Calu3 (cell line): ENCODE results near the gene RCAN1. TPM values are rescaled to one million over a fixed set of nuclear protein-coding genes. Genes with fewer than 3 reads are reported as not detected.

ENCODE experiments used
- BruUV-seq: library from RNA; stranded (reverse); fragments of 400-500 nt; replicated peaks from 2 replicates; lab custom pipeline; 2021; lab: Mats Ljungman, UMichigan
- CTCF ChIA-PET: fragments of 300-600 bp; sonication (Branson Sonifier 250); formaldehyde crosslinking; loops from one replicate; lab custom pipeline; 2022; ENCODE audit warnings: antibody characterized with exemption; lab: Charles Lee
- DNase-seq: peaks from one replicate; pipeline ENCODE4 v3.0.0; 2022
- H3K27ac Mint-ChIP-seq: one replicate; pipeline ENCODE4 v1.8.0; 2022; ENCODE audit warnings: mixed read lengths; ENCODE audit not compliant: unreplicated experiment
- H3K27me3 Mint-ChIP-seq: one replicate; pipeline ENCODE4 v1.8.0; 2022; ENCODE audit warnings: mixed read lengths; ENCODE audit not compliant: unreplicated experiment
- H3K36me3 Mint-ChIP-seq: one replicate; pipeline ENCODE4 v1.8.0; 2022; ENCODE audit warnings: mild to moderate bottlenecking, moderate library complexity, mixed read lengths; ENCODE audit not compliant: insufficient read depth, unreplicated experiment
- H3K4me1 Mint-ChIP-seq: one replicate; pipeline ENCODE4 v1.8.0; 2022; ENCODE audit warnings: mild to moderate bottlenecking, low read depth, mixed read lengths; ENCODE audit not compliant: unreplicated experiment
- H3K4me3 Mint-ChIP-seq: one replicate; pipeline ENCODE4 v1.8.0; 2022; ENCODE audit warnings: mild to moderate bottlenecking, low read depth, moderate library complexity, mixed read lengths; ENCODE audit not compliant: unreplicated experiment
- H3K9me3 Mint-ChIP-seq: one replicate; pipeline ENCODE4 v1.8.0; 2022; ENCODE audit warnings: low read depth, mixed read lengths; ENCODE audit not compliant: unreplicated experiment
- intact Hi-C: fragments of 100-400 bp; cut with micrococcal nuclease; formaldehyde crosslinking; loops from one replicate; pipeline ENCODE4 v1.10.0; 2022; ENCODE audit not compliant: unreplicated experiment
- total RNA-seq: library from RNA; stranded (reverse); gene quantifications from 2 replicates; pipeline ENCODE4 v1.2.3, GENCODE V29; 2022
- TF ChIP-seq, protein P1 (sequence below): fragments of 200-600 bp; IDR thresholded peaks from one replicate; pipeline ENCODE4 v1.8.0; 2022; ENCODE audit warnings: antibody characterized with exemption; ENCODE audit not compliant: unreplicated experiment

The RCAN1 gene
- total RNA-seq, 1 experiment from 2014 or later, result 25.4 TPM

DNA sequence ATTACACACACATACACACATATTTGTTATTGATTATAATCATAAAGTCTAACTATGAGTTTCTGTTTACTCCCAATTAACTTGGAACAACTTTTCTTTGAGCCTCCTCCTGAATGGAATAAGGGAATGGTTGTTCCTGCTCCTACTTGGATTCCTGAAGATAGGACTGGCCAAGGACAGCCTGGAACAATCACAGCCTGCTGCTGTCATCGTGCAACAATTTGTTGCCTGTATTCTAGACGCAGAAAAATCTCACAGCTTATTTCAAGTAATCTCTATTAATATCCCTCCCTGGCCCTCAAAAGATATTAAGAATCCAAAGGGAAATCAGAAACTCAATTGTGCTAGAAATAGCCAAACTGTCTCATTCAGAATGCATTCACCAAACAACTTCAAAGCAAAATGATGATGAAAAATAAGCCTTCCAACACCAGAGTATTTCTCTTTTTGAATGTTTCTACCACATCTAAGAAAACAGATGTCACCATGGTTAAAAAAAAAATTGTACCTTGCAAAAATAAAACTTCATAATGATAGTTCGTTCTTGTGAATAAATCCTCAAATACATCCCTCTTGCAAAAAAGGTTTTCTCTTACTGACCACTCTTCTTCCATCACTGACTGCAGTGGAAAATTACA is 30.9 kb downstream of the RCAN1 start:
- no peak for DNase-seq
- Mint-ChIP-seq H3K27ac (no peak overlapping the region), H3K36me3 (no peaks in the 10 kb centered on the region), H3K27me3 (no peaks in the 10 kb centered on the region), H3K9me3 (no peaks in the 10 kb centered on the region), H3K4me1 (peaks cover 9% of the 10 kb centered on the region), H3K4me3 (no peak overlapping the region)
- intact Hi-C loops, result loop anchor here (5.0 kb wide), 1 partner anchor 57 kb away; no protein-coding TSS in a partner anchor
- TF ChIP-seq, protein P1, sequence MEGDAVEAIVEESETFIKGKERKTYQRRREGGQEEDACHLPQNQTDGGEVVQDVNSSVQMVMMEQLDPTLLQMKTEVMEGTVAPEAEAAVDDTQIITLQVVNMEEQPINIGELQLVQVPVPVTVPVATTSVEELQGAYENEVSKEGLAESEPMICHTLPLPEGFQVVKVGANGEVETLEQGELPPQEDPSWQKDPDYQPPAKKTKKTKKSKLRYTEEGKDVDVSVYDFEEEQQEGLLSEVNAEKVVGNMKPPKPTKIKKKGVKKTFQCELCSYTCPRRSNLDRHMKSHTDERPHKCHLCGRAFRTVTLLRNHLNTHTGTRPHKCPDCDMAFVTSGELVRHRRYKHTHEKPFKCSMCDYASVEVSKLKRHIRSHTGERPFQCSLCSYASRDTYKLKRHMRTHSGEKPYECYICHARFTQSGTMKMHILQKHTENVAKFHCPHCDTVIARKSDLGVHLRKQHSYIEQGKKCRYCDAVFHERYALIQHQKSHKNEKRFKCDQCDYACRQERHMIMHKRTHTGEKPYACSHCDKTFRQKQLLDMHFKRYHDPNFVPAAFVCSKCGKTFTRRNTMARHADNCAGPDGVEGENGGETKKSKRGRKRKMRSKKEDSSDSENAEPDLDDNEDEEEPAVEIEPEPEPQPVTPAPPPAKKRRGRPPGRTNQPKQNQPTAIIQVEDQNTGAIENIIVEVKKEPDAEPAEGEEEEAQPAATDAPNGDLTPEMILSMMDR, result no peak
- no TSS peak for BruUV-seq
- CTCF ChIA-PET, result interaction anchor here (1.1 kb wide), 1 partner anchor 66 kb away, joined by 4 read pairs; no protein-coding TSS in a partner anchor

DNA sequence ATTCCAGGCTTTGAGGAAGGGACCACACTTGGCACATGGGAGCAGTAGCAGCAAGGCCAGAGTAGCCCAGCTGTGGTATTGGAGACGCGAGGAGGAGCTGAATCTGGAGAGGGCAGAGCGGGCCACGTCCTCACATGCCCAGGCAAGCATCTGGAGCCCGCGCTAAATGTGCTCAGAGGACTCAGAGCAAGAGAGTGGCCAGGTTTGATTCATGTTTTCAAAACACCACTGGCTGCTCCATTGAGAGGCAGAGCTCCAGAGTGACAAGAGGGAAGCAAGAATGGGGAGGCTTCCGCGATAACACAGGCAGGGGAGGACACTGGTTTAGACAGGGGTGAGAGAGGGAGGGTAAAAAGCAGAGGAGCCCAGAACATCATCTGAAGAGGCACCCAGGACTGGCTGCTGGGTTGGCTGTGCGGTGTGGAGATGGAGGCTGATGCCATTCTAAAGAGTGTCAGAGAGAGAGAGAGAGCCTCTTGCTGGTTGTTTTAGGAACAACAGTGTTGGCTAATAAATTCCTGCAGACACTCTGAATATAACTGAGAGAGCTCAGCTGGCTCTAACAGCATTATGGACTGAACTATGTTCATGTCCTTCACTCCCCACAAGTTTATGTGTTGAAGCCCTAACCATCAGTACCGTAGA is 32.3 kb downstream of the RCAN1 start:
- no peaks in the 10 kb centered on the region for H3K27me3 Mint-ChIP-seq
- TF ChIP-seq, protein P1, result no peak
- no peaks in the 10 kb centered on the region for H3K36me3 Mint-ChIP-seq
- intact Hi-C loops, result loop anchor here (1.0 to 5.0 kb wide), 2 partner anchors 55 to 72 kb away; no protein-coding TSS in a partner anchor
- BruUV-seq, result no TSS peak
- DNase-seq, result peak; percentile 34
- CTCF ChIA-PET, result interaction anchor here (0.9 to 1.6 kb wide), 7 partner anchors 20 to 72 kb away, joined by 3 to 33 read pairs (median 6); no protein-coding TSS in a partner anchor
- peak overlapping the region; percentile 21 for H3K27ac Mint-ChIP-seq
- H3K9me3 Mint-ChIP-seq, result no peaks in the 10 kb centered on the region
- H3K4me3 Mint-ChIP-seq, result no peak overlapping the region
- H3K4me1 Mint-ChIP-seq, result peaks cover 9% of the 10 kb centered on the region

DNA sequence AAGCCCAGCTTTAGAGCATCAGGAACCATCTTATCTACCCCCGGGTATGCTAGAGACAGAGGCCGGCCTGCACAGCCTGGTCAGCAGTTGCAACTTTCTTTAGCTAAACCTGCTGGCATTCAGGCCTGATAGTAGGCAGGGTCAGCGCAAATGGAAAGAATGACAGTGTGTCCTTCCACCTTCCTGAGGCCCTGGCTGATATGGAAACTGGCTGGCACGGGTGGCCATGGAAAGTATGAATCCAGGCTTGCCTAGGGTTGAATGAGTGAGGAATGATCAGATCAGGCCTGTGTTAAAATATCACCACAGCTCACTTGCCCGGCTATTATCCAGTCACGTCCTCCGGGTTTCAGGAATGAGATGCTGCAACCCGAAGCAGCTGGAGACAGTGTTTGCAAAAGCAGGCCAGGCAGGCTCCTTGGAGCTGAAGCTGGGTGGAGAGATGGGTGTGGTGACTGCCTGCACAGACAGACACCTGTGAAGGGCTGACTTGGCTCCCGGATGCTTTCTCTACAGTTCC is 34.7 kb downstream of the RCAN1 start:
- Mint-ChIP-seq H3K27ac (no peak overlapping the region), H3K4me3 (no peak overlapping the region), H3K4me1 (peaks cover 9% of the 10 kb centered on the region), H3K27me3 (no peaks in the 10 kb centered on the region), H3K9me3 (no peaks in the 10 kb centered on the region), H3K36me3 (no peaks in the 10 kb centered on the region)
- intact Hi-C loops, result loop anchor here (5.0 kb wide), 1 partner anchor 53 kb away; no protein-coding TSS in a partner anchor
- TF ChIP-seq, protein P1, result no peak
- CTCF ChIA-PET, result interaction anchor here (1.7 kb wide), 1 partner anchor 23 kb away, joined by 3 read pairs; no protein-coding TSS in a partner anchor
- no peak for DNase-seq
- no TSS peak for BruUV-seq

DNA sequence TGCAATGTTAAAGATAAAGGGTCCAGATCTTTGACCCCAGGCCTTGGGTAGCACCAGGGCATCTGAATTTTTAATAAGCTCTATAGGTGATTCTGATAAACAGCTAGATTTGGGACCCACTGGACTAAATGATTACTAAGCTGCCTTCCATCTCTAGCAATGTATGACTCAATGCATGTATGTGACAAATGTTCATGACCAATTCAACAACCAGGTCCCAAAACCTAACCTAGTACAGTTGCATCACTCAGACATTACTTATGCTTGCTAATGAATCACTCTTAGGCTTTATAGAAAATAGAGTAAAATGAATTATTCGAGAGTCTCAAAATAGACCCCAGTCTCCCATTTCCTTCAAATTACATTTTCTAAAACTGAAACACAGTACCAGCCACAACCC is 35.5 kb downstream of the RCAN1 start:
- TF ChIP-seq, protein P1, result no peak
- Mint-ChIP-seq H3K27ac (no peak overlapping the region), H3K4me3 (no peak overlapping the region), H3K36me3 (no peaks in the 10 kb centered on the region), H3K27me3 (no peaks in the 10 kb centered on the region), H3K4me1 (peaks cover 9% of the 10 kb centered on the region), H3K9me3 (no peaks in the 10 kb centered on the region)
- intact Hi-C loops, result no loop called here
- no TSS peak for BruUV-seq
- CTCF ChIA-PET, result no interaction called here
- DNase-seq, result no peak
